Mesodermal cell (in vitro differentiated cells): Measurements from ENCODE around the gene TYK2.

ENCODE experiments used
- H3K27ac ChIP-seq: 2 replicates; pipeline ENCODE4 v1.7.0; 2013; ENCODE audit warnings: mild to moderate bottlenecking, low read depth, low read length, moderate library complexity; ENCODE audit not compliant: severe bottlenecking
- H3K36me3 ChIP-seq: 2 replicates; pipeline ENCODE4 v1.7.1; 2013; ENCODE audit warnings: mild to moderate bottlenecking, low read length, moderate library complexity; ENCODE audit not compliant: control insufficient read depth, insufficient read depth
- H3K4me1 ChIP-seq: one replicate; pipeline ENCODE4 v1.7.1; 2013; ENCODE audit warnings: mild to moderate bottlenecking, low read length; ENCODE audit not compliant: insufficient read depth, control insufficient read depth, poor library complexity, severe bottlenecking
- H3K4me3 ChIP-seq: 2 replicates; pipeline ENCODE4 v1.7.0; 2013; ENCODE audit warnings: low read length, control low read depth, mild to moderate bottlenecking; ENCODE audit not compliant: insufficient read depth, poor library complexity, severe bottlenecking; ENCODE audit errors: extremely low read depth
- H3K9me3 ChIP-seq: 2 replicates; pipeline ENCODE4 v1.7.1; 2013; ENCODE audit warnings: mild to moderate bottlenecking, low read length, moderate library complexity; ENCODE audit not compliant: control insufficient read depth
- WGBS, 2 experiments: methylation state at CpG; one replicate each; pipeline ENCODE4 v1.1.5; 2013; ENCODE audit warnings: missing lambda C conversion rate in 2 of 2; ENCODE audit not compliant: insufficient coverage in 2 of 2; 5-methylcytosine and 5-hydroxymethylcytosine counted together

TYK2 gene

DNA sequence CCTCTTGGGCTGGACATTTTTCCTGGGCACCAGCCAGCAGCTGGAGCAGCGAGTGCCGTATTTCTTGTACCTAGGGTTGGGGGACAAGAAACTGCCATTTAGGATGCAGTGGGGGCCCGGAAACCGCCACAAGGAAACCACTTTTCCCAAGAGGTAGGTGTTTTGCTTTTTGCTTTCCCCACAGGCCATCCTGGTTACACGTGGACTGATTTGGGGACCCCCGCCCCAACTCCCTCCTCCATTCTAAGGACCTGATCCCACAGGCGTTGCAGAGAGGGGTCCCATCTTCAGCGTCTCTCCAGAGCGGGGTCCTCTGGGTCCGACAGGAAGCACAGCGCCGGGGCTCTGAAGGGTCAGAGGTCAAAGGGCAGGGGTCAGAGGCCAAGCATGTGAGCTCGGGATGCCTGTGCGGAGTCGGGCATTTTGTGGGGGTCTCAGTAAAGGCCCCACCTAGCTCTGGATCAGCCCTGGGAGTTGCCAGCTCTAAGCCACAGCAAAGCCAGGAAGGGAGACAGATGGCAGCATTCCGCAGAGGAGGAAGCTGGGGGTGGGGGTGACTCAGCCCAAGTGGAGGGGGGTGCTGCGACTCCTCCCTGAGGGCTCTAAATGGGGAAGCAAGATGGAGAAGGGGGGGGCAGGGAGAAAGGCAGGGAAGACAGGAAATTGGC, 75.1 kb downstream of the TYK2 start:
- Histone ChIP-seq H3K27ac (no peak overlapping the region), H3K9me3 (no peaks in the 10 kb centered on the region), H3K4me3 (no peak overlapping the region), H3K4me1 (peaks cover 5% of the 10 kb centered on the region), H3K36me3 (peaks cover 11% of the 10 kb centered on the region)
- WGBS, 2 experiments = 95 to 96% methylated on average over 13 to 17 of the region's 17 CpGs
